Measurements from ENCODE around the gene DMPK. TPM values are rescaled to one million over a fixed set of nuclear protein-coding genes. Genes with fewer than 3 reads are reported as not detected.
A peak's percentile ranks its signal among the peaks of the same experiment; 100 is the strongest.

The DMPK gene
- total RNA-seq, 1 experiment from 2014 or later = 28.1 TPM

GRCh38 chr19:45763691-45764294 is 18.5 kb downstream of the DMPK start:
- no peaks in the 10 kb centered on the region for H3K27me3 Mint-ChIP-seq (ENCODE audit: insufficient read depth, unreplicated experiment)
- no peak overlapping the region for H3K4me3 Mint-ChIP-seq (ENCODE audit: unreplicated experiment)
- DNase-seq = no peak
- H3K9me3 ChIP-seq = no peaks in the 10 kb centered on the region
- intact Hi-C loops (cut with micrococcal nuclease; ENCODE audit: unreplicated experiment) = no loop called here
- peaks cover 17% of the 10 kb centered on the region for H3K36me3 Mint-ChIP-seq (ENCODE audit: insufficient read depth, unreplicated experiment)
- H3K4me1 Mint-ChIP-seq (ENCODE audit: low read depth, unreplicated experiment) = peaks cover 7% of the 10 kb centered on the region
- no peaks in the 10 kb centered on the region for H3K36me3 ChIP-seq (ENCODE audit: control insufficient read depth, insufficient read depth, low read length)
- ChIA-PET POLR2A (interaction anchor here (0.6 kb wide), 1 partner anchor 21 kb away, joined by 3 read pairs; no protein-coding TSS in a partner anchor), CTCF (no interaction called here)
- H3K4me3 ChIP-seq (ENCODE audit: low read depth, low read length) = no peak overlapping the region
- TF ChIP-seq, protein P1, sequence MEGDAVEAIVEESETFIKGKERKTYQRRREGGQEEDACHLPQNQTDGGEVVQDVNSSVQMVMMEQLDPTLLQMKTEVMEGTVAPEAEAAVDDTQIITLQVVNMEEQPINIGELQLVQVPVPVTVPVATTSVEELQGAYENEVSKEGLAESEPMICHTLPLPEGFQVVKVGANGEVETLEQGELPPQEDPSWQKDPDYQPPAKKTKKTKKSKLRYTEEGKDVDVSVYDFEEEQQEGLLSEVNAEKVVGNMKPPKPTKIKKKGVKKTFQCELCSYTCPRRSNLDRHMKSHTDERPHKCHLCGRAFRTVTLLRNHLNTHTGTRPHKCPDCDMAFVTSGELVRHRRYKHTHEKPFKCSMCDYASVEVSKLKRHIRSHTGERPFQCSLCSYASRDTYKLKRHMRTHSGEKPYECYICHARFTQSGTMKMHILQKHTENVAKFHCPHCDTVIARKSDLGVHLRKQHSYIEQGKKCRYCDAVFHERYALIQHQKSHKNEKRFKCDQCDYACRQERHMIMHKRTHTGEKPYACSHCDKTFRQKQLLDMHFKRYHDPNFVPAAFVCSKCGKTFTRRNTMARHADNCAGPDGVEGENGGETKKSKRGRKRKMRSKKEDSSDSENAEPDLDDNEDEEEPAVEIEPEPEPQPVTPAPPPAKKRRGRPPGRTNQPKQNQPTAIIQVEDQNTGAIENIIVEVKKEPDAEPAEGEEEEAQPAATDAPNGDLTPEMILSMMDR (IDR thresholded peaks at IDR 0.05; ENCODE audit: insufficient read depth in 1 of 2, low read depth in 1 of 2, low read length in 1 of 2, severe bottlenecking in 1 of 2, unreplicated experiment in 1 of 2) = no peak
- no peaks in the 10 kb centered on the region for H3K9me3 Mint-ChIP-seq (ENCODE audit: unreplicated experiment)
- H3K27me3 ChIP-seq (replicated peaks; ENCODE audit: control insufficient read depth, insufficient read depth, low read length) = no peaks in the 10 kb centered on the region
- H3K4me1 ChIP-seq = peaks cover 6% of the 10 kb centered on the region
- BruUV-seq (replicated peaks) = no TSS peak
- H3K27ac Mint-ChIP-seq (ENCODE audit: unreplicated experiment) = no peak overlapping the region

- Mint-ChIP-seq H3K9me3 (ENCODE audit: unreplicated experiment) (no peaks in the 10 kb centered on the region), H3K36me3 (ENCODE audit: insufficient read depth, unreplicated experiment) (peaks cover 13% of the 10 kb centered on the region), H3K4me3 (ENCODE audit: unreplicated experiment) (no peak overlapping the region), H3K4me1 (ENCODE audit: low read depth, unreplicated experiment) (peaks cover 7% of the 10 kb centered on the region), H3K27me3 (ENCODE audit: insufficient read depth, unreplicated experiment) (no peaks in the 10 kb centered on the region), H3K27ac (ENCODE audit: unreplicated experiment) (no peak overlapping the region)
- Histone ChIP-seq H3K4me1 (peaks cover 6% of the 10 kb centered on the region), H3K4me3 (ENCODE audit: low read depth, low read length) (no peak overlapping the region), H3K27me3 (replicated peaks; ENCODE audit: control insufficient read depth, insufficient read depth, low read length) (no peaks in the 10 kb centered on the region), H3K36me3 (ENCODE audit: control insufficient read depth, insufficient read depth, low read length) (no peaks in the 10 kb centered on the region), H3K9me3 (no peaks in the 10 kb centered on the region)
- ChIA-PET CTCF (interaction anchor here (1.3 kb wide), 1 partner anchor 11 kb away, joined by 3 read pairs; no protein-coding TSS in a partner anchor), POLR2A (no interaction called here)
- TF ChIP-seq, protein P1 (IDR thresholded peaks at IDR 0.05; ENCODE audit: insufficient read depth in 1 of 2, low read depth in 1 of 2, low read length in 1 of 2, severe bottlenecking in 1 of 2, unreplicated experiment in 1 of 2) = no peak
- BruUV-seq (replicated peaks) = no TSS peak
- DNase-seq = no peak
- intact Hi-C loops (cut with micrococcal nuclease; ENCODE audit: unreplicated experiment) = no loop called here
These were observed 19.2 kb downstream of the DMPK start for GRCh38 chr19:45762870-45763631.

DNA sequence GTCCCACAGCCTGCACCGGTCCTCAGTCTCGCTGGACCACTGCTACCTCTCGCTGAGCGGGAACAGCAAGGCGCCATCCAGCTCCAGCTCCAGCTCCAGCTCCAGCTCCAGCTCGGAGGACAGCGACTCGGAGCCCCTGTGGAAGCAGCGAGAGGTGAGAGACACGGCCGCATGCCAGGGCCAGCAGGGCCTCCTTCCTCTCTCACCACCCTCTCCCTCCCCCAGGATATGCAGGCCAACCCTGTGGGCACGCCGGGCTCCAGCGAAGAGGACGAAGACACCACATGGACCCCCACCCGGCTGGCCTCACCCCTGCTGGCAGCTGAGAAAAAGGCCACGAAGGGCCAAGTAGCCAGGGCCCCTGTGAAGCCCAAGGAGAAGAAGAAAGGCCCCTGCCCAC is 20.6 kb downstream of the DMPK start:
- Histone ChIP-seq H3K4me3 (ENCODE audit: low read depth, low read length) (no peak overlapping the region), H3K4me1 (no peaks in the 10 kb centered on the region), H3K27me3 (replicated peaks; ENCODE audit: control insufficient read depth, insufficient read depth, low read length) (no peaks in the 10 kb centered on the region), H3K9me3 (no peaks in the 10 kb centered on the region), H3K36me3 (ENCODE audit: control insufficient read depth, insufficient read depth, low read length) (no peaks in the 10 kb centered on the region)
- TF ChIP-seq, protein P1 (IDR thresholded peaks at IDR 0.05; ENCODE audit: insufficient read depth in 1 of 2, low read depth in 1 of 2, low read length in 1 of 2, severe bottlenecking in 1 of 2, unreplicated experiment in 1 of 2) = no peak
- DNase-seq = no peak
- Mint-ChIP-seq H3K4me1 (ENCODE audit: low read depth, unreplicated experiment) (peaks cover 7% of the 10 kb centered on the region), H3K36me3 (ENCODE audit: insufficient read depth, unreplicated experiment) (peaks cover 6% of the 10 kb centered on the region), H3K9me3 (ENCODE audit: unreplicated experiment) (no peaks in the 10 kb centered on the region), H3K27me3 (ENCODE audit: insufficient read depth, unreplicated experiment) (no peaks in the 10 kb centered on the region), H3K27ac (ENCODE audit: unreplicated experiment) (peak overlapping the region; percentile 48), H3K4me3 (ENCODE audit: unreplicated experiment) (no peak overlapping the region)
- intact Hi-C loops (cut with micrococcal nuclease; ENCODE audit: unreplicated experiment) = no loop called here
- ChIA-PET CTCF (interaction anchor here (1.3 kb wide), 1 partner anchor 13 kb away, joined by 3 read pairs; no protein-coding TSS in a partner anchor), POLR2A (no interaction called here)
- BruUV-seq (replicated peaks) = no TSS peak

Data from Caco-2 (cell line).